Measurements from ENCODE around the gene TEX12.

GRCh38 chr11:112175599-112175952 is 8.4 kb downstream of the TEX12 start:
- no peak for TF ChIP-seq CTCF (IDR thresholded peaks at IDR 0.05; ENCODE audit: poor library complexity, severe bottlenecking)
- TF ChIP-seq MXI1 (conservative IDR thresholded peaks at IDR 0.05; ENCODE audit: poor library complexity, severe bottlenecking), result no peak
- TF ChIP-seq POLR2AphosphoS5 (IDR thresholded peaks at IDR 0.05), result no peak
- no peak for TF ChIP-seq EZH2 (IDR thresholded peaks at IDR 0.05; ENCODE audit: borderline replicate concordance, insufficient read depth, low read length, poor library complexity, severe bottlenecking)
- no peak for TF ChIP-seq TAF1 (IDR thresholded peaks at IDR 0.05; ENCODE audit: low read depth)
- TF ChIP-seq EP300 (conservative IDR thresholded peaks at IDR 0.05; ENCODE audit: poor library complexity, severe bottlenecking), result no peak
- TF ChIP-seq REST (IDR thresholded peaks at IDR 0.05; ENCODE audit: borderline replicate concordance), result no peak
- TF ChIP-seq RAD21 (conservative IDR thresholded peaks at IDR 0.05), result no peak
